ENCODE data around the gene FBXW8. TPM values are rescaled to one million over a fixed set of nuclear protein-coding genes. Genes with fewer than 3 reads are reported as not detected.

Gene FBXW8
- polyA plus RNA-seq, 3 donors = 22.0 to 23.7 (median 22.8) TPM

DNA sequence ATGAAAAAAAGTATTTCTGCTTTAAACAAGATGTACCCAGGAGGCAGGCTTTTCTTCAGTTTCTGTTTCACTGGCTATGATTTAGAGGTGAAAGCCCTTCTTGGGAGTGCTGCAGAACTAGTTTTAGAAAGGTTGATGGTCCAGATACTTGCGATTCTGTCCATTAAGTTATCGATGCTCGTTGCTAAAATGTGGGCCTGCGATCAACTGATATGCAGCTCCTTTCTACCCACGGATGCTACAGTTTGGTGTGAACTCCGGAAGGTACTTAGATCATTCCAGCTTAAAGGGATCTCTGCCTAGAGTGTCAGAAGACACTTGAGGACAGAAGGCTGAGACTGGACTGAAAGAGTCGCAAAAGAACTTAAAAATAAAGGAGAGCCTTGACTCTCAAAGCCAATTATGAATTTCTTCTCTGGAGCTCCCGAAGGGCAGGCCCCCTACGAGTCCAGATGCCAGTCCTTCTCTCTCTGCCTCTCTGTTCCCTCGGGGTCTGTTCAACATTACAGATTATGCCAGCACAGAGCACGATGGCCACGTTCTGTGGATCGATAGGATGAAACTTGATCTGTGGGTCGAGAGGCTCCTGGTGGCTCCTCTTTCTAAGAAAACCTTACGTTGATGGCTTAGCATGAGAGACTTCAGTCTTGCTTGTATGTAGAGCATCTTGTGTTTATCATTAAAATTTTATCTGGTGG, 40.0 kb downstream of the FBXW8 start:
- DNase-seq (ENCODE audit: low read depth in 3 of 3, low spot score in 2 of 3) = no peak

GRCh38 chr12:116954710-116955381, 44.1 kb downstream of the FBXW8 start:
- DNase-seq (ENCODE audit: low read depth in 3 of 3, low spot score in 2 of 3) = no peak

- no peak for DNase-seq (ENCODE audit: low read depth in 3 of 3, low spot score in 2 of 3)
Observed at GRCh38 chr12:116955382-116956021, 44.8 kb downstream of the FBXW8 start.

- no peak for DNase-seq (ENCODE audit: low read depth in 3 of 3, low spot score in 2 of 3)
Observed at GRCh38 chr12:116958402-116959197, 47.9 kb downstream of the FBXW8 start.

DNA sequence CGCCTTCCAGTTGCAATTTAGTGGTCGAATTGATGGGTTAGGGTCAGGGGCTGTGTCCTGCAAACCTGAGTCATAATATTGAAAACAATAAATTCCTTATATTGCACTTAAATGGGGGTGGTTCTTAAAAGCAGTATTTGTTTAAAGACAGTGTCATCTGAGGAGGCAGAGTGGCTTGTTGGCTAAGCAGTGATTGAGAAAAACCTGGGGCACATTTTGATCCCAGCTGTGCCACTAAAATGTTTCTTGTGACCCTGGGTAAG, 48.4 kb downstream of the FBXW8 start:
- DNase-seq (ENCODE audit: low read depth in 3 of 3, low spot score in 2 of 3) = no peak

GRCh38 chr12:116959845-116960514, 49.2 kb downstream of the FBXW8 start:
- DNase-seq (ENCODE audit: low read depth in 3 of 3, low spot score in 2 of 3) = no peak

DNA sequence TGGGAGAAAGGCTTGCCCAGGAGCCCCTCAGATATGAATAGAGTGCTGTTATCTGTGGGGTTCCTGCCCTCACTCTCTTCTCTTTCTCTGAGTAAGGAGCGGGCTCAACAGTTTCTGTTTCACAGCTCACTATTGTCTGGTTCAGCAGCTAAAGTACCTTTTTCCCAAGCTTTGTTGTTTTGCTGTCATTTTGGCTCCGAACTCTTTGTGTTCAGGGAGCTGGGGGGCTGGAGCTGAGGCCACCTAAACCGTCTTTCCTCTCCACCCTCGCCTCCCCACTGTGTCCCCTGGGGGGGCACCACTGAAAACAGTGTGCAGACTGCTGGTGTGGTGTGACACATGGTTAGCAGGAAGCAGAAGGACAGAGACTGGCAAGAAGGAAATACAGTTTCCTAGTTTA, 51.4 kb downstream of the FBXW8 start:
- DNase-seq (ENCODE audit: low read depth in 3 of 3, low spot score in 2 of 3) = no peak

GRCh38 chr12:116962783-116963356, 52.1 kb downstream of the FBXW8 start:
- no peak for DNase-seq (ENCODE audit: low read depth in 3 of 3, low spot score in 2 of 3)

GRCh38 chr12:116964054-116965050, 53.6 kb downstream of the FBXW8 start:
- DNase-seq (ENCODE audit: low read depth in 3 of 3, low spot score in 2 of 3) = no peak

DNA sequence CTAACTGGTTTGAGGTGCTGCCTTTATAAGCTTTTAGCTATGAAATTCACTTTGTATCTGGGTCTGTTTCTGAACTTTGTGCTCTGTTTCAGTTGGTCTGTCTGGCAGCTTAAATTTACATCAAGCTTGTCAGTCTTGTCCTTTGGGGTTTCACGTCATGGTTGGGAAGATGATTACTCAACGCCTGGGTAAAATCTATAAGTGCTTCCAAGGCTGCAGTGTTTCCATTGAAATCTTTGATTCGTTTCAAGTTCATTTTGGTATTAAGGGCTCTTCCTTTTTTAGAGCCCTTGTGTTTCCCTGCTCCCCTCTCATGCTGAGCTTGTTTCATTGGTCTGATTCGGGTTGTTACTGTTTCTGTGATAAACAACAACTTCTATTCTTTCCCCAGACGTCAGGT, 58.2 kb downstream of the FBXW8 start:
- DNase-seq (ENCODE audit: low read depth in 3 of 3, low spot score in 2 of 3) = no peak

DNA sequence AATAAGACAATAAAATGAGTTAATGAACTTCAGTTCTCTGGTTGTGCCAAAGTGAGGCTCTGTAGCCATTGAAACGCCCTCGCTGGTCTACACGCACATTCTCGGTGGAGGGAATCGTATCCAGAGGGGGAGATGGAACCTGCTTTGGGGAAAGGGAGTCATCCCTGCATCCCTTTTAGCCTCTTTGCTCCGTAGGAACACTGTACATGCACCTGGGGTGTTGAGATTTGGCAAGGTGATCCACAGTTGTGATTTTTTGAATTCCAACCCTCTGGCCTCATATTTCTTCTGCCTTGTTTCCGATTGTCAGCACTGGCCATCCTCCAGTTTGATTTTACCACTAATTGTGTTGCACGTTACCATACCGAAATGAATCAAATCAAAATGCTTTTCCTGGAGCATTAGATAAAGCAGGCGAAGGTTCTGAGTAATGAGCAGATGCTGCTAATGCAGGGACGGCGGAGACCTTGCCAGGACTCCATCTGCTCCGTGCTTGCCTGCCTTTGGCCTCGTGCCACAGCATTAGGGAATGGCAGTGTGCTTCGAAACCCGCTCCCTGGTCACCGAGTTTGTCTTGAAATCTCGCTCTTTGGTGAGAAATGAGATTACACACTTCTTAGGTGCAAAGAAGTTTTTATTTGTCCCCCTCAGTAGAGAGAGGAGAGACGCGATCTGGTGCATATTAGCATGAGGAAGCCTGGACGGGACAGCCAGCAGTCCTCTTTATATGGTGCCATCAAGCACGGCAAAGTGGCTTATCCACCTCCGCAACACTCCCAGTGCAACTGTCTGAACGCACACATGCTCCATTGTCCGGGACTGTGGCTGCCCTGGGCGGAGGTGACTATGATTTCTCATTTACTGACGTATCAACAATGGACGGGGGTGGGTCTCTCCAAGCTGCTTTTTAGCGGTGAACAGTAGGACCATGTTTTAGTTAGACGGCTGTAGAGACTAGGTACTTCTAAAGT, 59.1 kb downstream of the FBXW8 start:
- DNase-seq (ENCODE audit: low read depth in 3 of 3, low spot score in 2 of 3) = no peak

DNA sequence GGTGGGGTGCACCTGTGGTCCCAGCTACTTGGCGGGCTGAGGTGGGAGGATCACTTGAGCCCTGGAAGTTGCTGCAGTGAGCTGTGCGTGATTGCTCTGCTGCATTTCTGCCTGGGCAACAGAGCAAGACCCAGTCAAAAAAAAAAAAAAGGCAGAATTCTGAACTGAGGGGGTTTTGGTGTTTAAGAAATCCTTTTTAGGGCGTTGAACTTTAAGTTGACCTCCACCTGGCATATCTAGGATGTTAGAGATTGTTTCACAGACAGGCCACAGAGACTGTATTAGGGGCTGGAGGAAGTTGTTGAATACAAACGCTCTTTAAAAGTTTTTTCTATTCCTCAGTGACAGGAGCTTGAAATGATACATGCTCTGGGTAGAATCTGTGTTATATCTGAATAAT, 60.5 kb downstream of the FBXW8 start:
- no peak for DNase-seq (ENCODE audit: low read depth in 3 of 3, low spot score in 2 of 3)

DNA sequence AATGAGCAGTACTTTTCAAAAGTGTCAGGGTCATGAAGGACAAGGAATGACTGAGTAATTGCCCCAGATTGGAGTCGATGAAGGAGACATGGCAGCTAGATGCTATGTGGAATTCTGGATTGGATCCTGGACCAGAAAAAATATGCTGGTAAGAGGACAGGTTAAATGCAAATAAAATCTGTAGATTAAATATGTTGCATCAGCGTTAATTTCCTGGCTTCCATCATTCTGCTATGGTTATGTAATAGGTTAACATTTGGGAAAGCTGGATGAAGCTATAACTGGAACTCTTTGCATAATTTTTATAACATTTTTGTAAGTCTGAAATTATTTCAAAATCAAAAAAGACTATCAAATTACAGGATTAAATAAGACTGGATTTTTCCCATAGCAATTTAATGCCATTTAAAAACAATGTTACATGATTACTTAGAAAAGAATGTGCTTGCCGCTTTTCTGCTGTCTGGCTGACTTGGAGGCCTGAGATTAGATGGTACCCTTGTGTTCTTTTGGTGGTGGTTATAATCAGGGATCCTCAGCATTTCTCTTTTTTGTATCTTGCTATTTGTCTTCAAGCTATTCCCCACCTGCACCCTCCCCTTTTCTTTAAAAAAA, 65.1 kb downstream of the FBXW8 start:
- no peak for DNase-seq (ENCODE audit: low read depth in 3 of 3, low spot score in 2 of 3)

- DNase-seq (ENCODE audit: low read depth in 3 of 3, low spot score in 2 of 3) = no peak
Observed at GRCh38 chr12:116977465-116978380, 67.0 kb downstream of the FBXW8 start.

DNA sequence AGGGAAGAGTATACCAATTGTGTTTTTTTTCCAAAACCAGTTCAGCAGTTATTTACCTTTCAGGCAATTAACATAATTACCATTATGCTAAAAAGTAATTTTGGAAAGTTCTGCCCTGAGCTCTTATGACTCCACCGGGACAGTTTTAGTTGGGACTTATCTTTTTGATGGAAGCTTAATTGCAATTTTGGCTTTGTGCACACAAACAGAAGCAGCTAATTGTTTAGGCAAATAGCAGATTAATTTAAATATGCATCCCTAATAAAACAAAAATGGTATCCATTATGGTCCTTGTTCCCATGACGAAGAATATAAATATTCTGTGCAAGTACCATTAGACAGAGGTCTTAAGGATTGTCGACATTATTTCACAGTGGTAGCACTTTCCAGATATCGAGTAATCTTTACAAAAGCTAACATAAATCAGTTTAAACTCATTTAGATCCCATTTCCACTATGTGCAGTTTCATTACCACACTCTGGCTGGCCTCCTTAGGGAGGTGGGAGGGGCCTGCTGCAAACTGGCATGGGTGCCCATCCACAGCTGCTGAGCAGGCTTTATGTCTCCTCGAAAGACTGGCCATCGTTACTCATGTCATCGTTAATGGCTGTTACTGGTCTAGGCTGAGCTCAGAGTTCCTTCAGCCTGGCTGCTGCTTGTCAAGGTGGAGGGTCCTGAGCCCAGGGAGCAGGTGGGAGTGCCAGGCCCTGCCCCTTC, 68.2 kb downstream of the FBXW8 start:
- no peak for DNase-seq (ENCODE audit: low read depth in 3 of 3, low spot score in 2 of 3)

DNA sequence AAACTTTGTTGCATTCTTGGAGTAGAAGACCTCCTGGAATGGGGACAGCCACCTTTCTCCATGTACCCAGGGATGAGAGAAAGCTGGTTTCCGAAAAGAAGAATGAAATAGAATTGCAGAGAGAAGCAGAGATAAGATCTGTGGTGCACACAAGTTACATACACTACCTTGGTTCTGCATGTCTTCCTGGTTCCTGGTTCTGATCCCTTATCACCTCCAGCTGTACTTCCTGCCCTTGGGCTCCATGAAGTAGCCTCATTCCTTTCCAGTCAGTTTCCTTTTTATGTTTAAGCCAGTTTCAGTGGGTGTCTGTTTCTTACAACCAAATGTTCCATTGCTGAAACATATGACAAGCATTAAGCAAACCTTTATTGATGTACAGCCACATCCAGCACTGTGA, 69.3 kb downstream of the FBXW8 start:
- no peak for DNase-seq (ENCODE audit: low read depth in 3 of 3, low spot score in 2 of 3)
